CD4-positive, alpha-beta T cell treated with Interleukin-1 beta for 1 hour (primary cell): ENCODE data around the gene ANKRD28.
"Not testable (repeated sequence)": the region's sequence is repeated elsewhere in the genome, so short reads cannot be mapped to it uniquely, and the experiment has no call there.

ENCODE experiments used
- DNase-seq, 2 donors: peaks; one replicate each; pipeline ENCODE4 v3.0.0-alpha.2; 2020 to 2022

ANKRD28 gene

DNA sequence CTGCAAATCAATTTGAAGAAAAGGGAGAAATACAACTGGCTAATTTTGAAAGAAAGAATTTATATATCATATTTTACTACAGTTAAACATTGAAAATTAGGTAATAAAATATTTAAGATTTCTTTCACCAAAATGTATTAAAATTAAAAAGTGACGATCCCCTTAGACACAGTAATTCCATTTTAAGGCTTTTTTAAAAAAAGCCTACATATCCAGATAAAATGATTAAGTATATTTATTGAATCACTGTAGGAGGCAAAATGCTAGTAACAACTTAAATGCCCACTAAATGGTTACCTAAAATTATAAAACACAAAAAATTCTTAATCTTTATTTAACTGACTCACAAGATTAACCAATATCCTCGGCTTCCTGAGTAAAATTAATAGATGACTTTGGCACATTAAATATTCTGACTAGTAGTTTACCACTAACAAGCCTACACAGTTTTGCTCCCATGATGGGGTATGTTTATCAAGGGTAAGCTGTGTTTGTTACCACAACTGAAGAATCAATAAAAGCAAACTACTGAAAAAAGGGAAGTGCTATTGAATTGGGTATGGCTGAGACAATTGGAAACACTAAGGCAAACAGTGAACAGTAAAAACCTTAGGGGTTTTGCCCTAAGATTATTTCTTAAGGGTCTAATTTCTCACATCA lies 28.4 kb downstream of the ANKRD28 start:
- no peak for DNase-seq

GRCh38 chr3:15768421-15769255 lies 29.1 kb downstream of the ANKRD28 start:
- DNase-seq, result no peak

DNA sequence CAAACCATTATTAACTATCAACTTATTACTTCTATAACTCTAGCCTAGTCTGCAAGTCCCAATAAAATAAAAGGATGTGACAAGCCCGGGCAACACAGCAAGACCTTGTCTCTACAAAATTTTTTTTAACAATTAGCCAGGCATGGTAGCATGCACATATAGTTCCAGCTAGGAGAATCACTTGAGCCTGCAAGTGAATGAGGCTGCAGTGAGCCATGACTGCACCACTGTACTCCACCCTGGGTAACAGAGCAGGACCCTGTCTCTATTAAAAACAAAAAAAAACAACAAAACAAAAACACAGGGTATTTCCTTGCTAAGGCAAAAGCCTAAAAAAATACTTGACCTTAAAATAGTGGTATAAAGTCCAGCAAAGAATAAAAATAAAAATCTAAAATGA lies 31.4 kb downstream of the ANKRD28 start:
- DNase-seq, result no peak

GRCh38 chr3:15758295-15758694 lies 39.5 kb downstream of the ANKRD28 start:
- no peak for DNase-seq

- DNase-seq, result no peak
Measured at GRCh38 chr3:15757824-15758223, 40.0 kb downstream of the ANKRD28 start.

GRCh38 chr3:15756505-15756904 lies 41.3 kb downstream of the ANKRD28 start:
- no peak for DNase-seq

- no peak for DNase-seq
Measured at GRCh38 chr3:15755780-15756179, 42.0 kb downstream of the ANKRD28 start.

- no peak for DNase-seq
Measured at GRCh38 chr3:15755181-15755580, 42.6 kb downstream of the ANKRD28 start.

GRCh38 chr3:15754047-15754446 lies 43.7 kb downstream of the ANKRD28 start:
- DNase-seq, result no peak

GRCh38 chr3:15753056-15753710 lies 44.6 kb downstream of the ANKRD28 start:
- DNase-seq, result no peak

GRCh38 chr3:15750879-15751278 lies 46.9 kb downstream of the ANKRD28 start:
- no peak for DNase-seq

GRCh38 chr3:15750143-15750542 lies 47.6 kb downstream of the ANKRD28 start:
- DNase-seq, result no peak

DNA sequence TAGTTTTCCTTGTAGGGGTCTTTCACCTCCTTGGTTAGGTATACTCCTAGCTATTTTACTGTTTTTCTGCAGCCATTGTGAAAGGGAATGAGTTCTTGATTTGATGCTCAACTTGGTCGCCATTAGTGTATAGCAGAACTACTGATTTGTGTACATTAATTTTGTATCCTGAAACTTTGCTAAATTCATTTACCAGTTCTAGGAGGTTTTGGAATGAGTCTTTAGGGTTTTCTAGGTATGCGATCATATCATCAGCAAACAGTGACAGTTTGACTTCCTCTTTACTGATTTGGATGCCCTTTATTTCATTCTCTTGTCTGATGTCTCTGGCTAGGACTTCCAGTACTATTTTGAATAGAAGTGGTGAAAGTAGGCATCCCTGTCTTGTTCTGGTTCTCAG lies 51.9 kb downstream of the ANKRD28 start:
- DNase-seq, result not testable (repeated sequence)

- DNase-seq, result no peak
Measured at GRCh38 chr3:15744176-15744575, 53.6 kb downstream of the ANKRD28 start.

DNA sequence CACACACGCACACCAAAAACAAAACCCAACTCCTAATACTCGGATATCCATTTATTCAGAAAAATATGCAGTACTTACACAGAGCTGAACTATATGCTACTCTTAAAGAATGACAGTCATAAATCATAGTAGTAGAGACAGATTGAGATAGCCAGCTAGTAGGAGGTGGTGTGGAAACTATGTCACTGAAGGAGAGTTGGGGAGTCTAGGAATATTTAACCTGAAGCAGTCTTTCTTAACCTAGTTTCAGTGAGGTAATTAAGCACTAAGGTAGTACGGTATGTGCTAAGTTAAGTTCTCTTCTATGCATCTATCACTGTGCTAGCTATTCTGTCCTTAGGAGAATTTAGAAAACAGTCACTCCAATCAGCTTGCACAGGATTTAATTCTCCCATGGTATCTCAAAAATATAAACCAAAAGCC lies 54.2 kb downstream of the ANKRD28 start:
- no peak for DNase-seq

DNA sequence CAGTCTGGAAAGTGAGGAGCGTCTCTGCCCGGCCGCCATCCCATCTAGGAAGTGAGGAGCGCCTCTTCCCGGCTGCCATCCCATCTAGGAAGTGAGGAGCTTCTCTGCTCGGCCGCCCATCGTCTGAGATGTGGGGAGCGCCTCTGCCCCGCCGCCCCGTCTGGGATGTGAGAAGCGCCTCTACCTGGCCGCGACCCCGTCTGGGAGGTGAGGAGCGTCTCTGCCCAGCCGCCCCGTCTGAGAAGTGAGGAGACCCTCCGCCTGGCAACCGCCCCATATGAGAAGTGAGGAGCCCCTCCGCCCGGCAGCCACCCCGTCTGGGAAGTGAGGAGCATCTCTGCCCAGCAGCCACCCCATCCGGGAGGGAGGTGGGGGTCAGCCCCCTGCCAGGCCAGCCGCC lies 55.5 kb downstream of the ANKRD28 start:
- DNase-seq, result not testable (repeated sequence)

- DNase-seq, result not testable (repeated sequence)
Measured at GRCh38 chr3:15738616-15739005, 59.2 kb downstream of the ANKRD28 start.

DNA sequence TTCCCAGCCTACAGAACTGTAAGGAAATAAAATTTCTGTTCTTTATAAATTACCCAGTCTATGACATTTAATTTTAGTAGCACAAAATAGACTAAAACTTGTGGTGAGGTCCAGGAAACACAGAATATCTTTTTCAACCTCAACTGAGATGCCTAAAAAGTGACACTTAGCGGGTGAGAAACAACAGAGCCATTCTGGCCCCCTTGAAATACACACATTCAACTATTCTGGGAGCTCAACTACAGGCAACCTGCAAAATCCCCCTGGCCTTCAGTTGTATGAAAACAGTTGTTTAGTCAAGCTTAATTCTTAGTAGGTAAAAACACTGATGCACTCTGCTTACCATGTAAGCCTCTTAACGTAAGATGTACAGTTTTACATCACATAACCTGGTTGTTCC lies 66.8 kb downstream of the ANKRD28 start:
- DNase-seq, result no peak

GRCh38 chr3:15728766-15729165 lies 69.0 kb downstream of the ANKRD28 start:
- no peak for DNase-seq

DNA sequence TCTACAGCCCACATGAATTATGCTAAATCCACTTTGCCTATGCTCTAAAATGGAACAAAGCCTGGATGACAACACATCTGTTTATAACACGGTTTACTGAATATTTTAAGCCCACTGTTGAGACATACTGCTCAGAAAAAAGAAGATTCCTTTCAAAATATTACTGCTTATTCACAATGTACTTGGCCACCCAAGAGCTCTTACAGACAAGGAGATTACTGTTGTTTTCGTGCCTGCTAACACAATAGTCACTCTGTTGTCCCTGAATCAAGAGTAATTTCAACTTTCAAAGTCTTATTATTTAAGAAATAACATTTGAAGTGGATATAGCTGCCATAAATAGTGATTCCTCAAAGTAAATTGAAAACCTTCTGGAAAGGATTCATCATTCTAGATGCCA lies 70.9 kb downstream of the ANKRD28 start:
- no peak for DNase-seq

DNA sequence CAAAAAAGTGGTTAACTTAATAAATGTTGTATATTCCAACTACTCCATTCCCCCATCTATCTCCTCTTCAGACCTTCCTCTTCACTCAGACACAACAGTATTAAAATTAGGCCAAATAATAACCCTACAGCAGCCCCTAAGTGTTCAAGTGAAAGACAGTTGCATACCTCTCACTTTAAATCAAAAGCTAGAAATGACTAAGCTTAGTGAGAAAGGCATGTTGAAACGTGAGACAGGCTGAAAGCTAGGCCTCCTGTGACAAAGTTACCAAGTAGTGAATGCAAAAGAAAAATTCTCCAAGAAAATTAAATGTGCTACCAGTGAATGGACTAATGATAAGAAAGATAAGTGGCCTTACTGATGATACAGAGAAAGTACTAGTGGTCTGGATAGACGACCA lies 71.7 kb downstream of the ANKRD28 start:
- DNase-seq, result no peak

DNA sequence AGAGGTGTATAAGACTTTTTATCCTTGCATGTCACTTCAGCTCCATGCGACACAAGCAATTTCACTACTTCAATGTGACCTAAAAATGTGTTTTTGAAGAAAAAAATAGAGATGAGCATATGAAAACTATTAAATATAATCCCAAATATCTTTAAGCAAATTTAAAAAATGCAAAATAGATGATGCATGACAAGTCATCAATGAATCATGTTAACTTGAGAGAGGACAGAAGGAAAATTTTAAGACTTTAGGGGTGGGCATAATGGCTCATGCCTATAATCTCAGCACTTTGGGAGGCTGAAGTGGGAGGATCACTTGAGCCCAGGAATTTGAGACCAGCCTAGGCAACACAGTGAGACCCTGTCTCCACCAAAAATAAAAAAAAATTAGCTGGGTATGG lies 73.3 kb downstream of the ANKRD28 start:
- no peak for DNase-seq

GRCh38 chr3:15723624-15723884 lies 74.2 kb downstream of the ANKRD28 start:
- no peak for DNase-seq
